Measurements from ENCODE around the gene PBX1.

The PBX1 gene

DNA sequence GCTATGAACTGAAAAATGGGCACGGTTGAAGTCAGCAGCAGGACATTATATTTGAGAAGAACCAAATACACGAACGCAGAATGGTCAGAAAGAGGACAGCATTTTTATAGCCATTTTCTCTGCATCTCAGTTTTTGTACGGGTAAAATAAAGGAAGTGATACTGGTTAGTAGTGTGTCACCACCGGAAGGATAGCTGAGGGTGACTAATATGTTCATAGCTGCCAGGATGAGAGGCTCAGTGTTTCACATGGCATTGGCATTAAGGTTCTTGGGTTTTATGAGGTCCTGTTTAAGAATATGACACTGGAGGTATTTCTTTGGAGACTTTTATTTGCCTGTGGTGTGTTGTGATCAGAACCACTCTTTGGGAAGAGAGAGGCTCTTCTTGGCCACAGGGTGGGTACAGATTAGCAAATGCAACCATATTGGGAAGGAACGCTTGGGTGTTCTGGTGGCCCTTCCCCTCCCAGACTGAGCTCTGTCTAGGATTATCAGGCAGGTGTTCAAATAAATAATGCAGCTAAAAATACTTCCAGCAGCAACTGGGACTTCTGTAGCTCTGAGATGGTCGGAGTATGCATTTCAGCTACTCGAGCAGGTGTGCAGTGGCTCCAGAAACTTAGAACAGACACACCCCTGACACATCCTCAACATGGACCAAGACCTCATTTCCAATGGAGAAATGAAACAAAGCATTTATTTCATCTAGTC, 158.2 kb downstream of the PBX1 start:
- no peak for DNase-seq (ENCODE audit: extremely low read depth, low read depth)

GRCh38 chr1:164718821-164719220, 159.8 kb downstream of the PBX1 start:
- no peak for DNase-seq (ENCODE audit: extremely low read depth, low read depth)
- no peak for TF ChIP-seq CTCF (IDR thresholded peaks at IDR 0.05; ENCODE audit: low read depth, low read length)

More for the DNA sequence above, 158.2 kb downstream of the PBX1 start:
- TF ChIP-seq CTCF (IDR thresholded peaks at IDR 0.05; ENCODE audit: low read depth, low read length): no peak

- TF ChIP-seq CTCF (IDR thresholded peaks at IDR 0.05; ENCODE audit: low read depth, low read length): no peak
- DNase-seq (ENCODE audit: extremely low read depth, low read depth): no peak
Measured at GRCh38 chr1:164719676-164720439, 160.9 kb downstream of the PBX1 start.

GRCh38 chr1:164720440-164721227, 161.7 kb downstream of the PBX1 start:
- no peak for TF ChIP-seq CTCF (IDR thresholded peaks at IDR 0.05; ENCODE audit: low read depth, low read length)
- DNase-seq (ENCODE audit: extremely low read depth, low read depth): no peak

GRCh38 chr1:164721228-164721496, 162.2 kb downstream of the PBX1 start:
- DNase-seq (ENCODE audit: extremely low read depth, low read depth): no peak
- no peak for TF ChIP-seq CTCF (IDR thresholded peaks at IDR 0.05; ENCODE audit: low read depth, low read length)

DNA sequence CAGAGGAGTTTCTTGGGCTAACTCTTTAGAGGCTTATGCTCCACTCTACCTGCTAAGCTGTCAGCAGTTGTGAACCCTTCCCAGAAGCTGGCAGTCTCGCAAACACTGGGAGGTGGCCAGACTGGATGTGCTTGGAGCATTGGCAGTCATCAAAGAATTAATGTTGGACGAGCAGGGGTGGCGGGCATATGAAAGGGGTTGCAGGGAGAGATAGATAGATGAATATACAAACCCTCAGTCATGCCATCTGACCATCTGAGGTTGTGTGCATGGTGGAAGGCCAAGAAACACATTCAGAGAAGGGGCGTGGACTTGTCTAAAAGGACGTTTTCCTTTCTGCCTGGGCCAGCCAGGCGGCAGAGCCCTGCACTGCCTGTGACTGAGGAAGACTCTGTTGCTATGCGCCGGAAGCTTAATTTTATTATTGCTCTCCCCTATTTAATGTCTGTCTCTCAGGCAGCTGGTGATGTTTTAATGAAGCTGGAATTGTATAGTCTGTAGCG, 164.4 kb downstream of the PBX1 start:
- DNase-seq (ENCODE audit: extremely low read depth, low read depth): no peak

More for the DNA sequence above, 164.4 kb downstream of the PBX1 start:
- TF ChIP-seq CTCF (IDR thresholded peaks at IDR 0.05; ENCODE audit: low read depth, low read length): no peak

All from AG09319 (cell line).